A549 (cell line): ENCODE data around the gene VPS13A. TPM values are rescaled to one million over a fixed set of nuclear protein-coding genes. Genes with fewer than 3 reads are reported as not detected.

ENCODE experiments used
- ATAC-seq, 2 experiments: fragments of 200-7000 bp in 1 of 2; fragments of >200 bp in 1 of 2; cut with Nextera tagmentation in 1 of 2; cut with Tn5 transposase in 1 of 2; 3 replicates each; pipeline versions ENCODE4 v1.8.0 to v1.9.1; 2018 to 2020; ENCODE audit warnings: mild to moderate bottlenecking in 1 of 2, moderate library complexity in 1 of 2
- CTCF ChIA-PET: fragments of 300-600 bp; sonication (Branson Sonifier 250); formaldehyde crosslinking; extraction: SDS; loops from one replicate; lab custom pipeline; 2021; ENCODE audit warnings: antibody characterized with exemption, inconsistent platforms; lab: Yijun Ruan, JAX
- POLR2A ChIA-PET: fragments of 350-600 bp; formaldehyde crosslinking; extraction: SDS; loops from one replicate; lab custom pipeline; 2021; ENCODE audit warnings: antibody characterized with exemption, inconsistent platforms; lab: Yijun Ruan, JAX
- DNase-seq, 2 experiments: peaks; one replicate each; pipeline versions ENCODE4 v3.0.0 to v3.0.0-alpha.2; 2011 to 2016; ENCODE audit warnings: low read depth in 1 of 2, low spot score in 1 of 2
- FAIRE-seq: peaks from 2 replicates; lab custom pipeline; 2011; peaks lifted over from hg19 to GRCh38; lab: Jason Lieb, UNC
- H3K27ac ChIP-seq, 2 experiments: fragments of >200 bp; sonication (Bioruptor Twin); formaldehyde crosslinking; 3 replicates each; pipeline ENCODE4 v1.5.1; 2016 to 2017
- H3K4me1 ChIP-seq: fragments of >200 bp; sonication (Bioruptor Twin); formaldehyde crosslinking; 3 replicates; pipeline ENCODE4 v1.6.1; 2016
- H3K4me2 ChIP-seq: fragments of >200 bp; sonication (Bioruptor Twin); formaldehyde crosslinking; 3 replicates; pipeline ENCODE4 v1.6.1; 2016
- H3K4me3 ChIP-seq: fragments of >200 bp; sonication (Bioruptor Twin); formaldehyde crosslinking; 3 replicates; pipeline ENCODE4 v1.5.1; 2016
- H3K9me3 ChIP-seq: fragments of >200 bp; sonication (Bioruptor Twin); formaldehyde crosslinking; 3 replicates; pipeline ENCODE4 v1.6.1; 2016
- CBX2 ChIP-seq: fragments of 200-600 bp; sonication (generic); IDR thresholded peaks from 2 replicates; pipeline ENCODE4 v1.6.1; 2016; ENCODE audit warnings: low read depth, mild to moderate bottlenecking, borderline replicate concordance
- CHD2 ChIP-seq: fragments of 150-350 bp; IDR thresholded peaks from 2 replicates; pipeline ENCODE4 v1.6.1; 2014; ENCODE audit warnings: low read length; ENCODE audit not compliant: partially characterized antibody
- CHD4 ChIP-seq: fragments of 200-600 bp; sonication (generic); IDR thresholded peaks from 2 replicates; pipeline ENCODE4 v1.6.1; 2016; ENCODE audit warnings: antibody characterized with exemption, mild to moderate bottlenecking, borderline replicate concordance
- EHMT2 ChIP-seq: fragments of 200-600 bp; sonication (generic); IDR thresholded peaks from 2 replicates; pipeline ENCODE4 v1.6.1; 2016; ENCODE audit warnings: antibody characterized with exemption, low read depth, mild to moderate bottlenecking, moderate library complexity
- EP300 ChIP-seq, 2 experiments: fragments of >200 bp; sonication (Bioruptor Twin); formaldehyde crosslinking; IDR thresholded peaks; 2 replicates in 1 of 2; 3 replicates in 1 of 2; pipeline ENCODE4 v1.6.1; 2016 to 2017
- ESRRA ChIP-seq: fragments of 150-350 bp; IDR thresholded peaks from 2 replicates; pipeline ENCODE4 v1.6.1; 2014; ENCODE audit warnings: mild to moderate bottlenecking, low read length, borderline replicate concordance
- FOSL2 ChIP-seq, 2 experiments: fragments of 450-650 bp in 1 of 2; fragments of >200 bp in 1 of 2; sonication (Bioruptor Twin) in 1 of 2; formaldehyde crosslinking; IDR thresholded peaks; 2 replicates each; pipeline versions ENCODE4 v1.5.0 to v1.6.1; 2016 to 2020; ENCODE audit warnings: mild to moderate bottlenecking in 1 of 2, moderate library complexity in 1 of 2
- HOXB13 ChIP-seq: fragments of 250-450 bp; sonication (Bioruptor Pico); IDR thresholded peaks from 2 replicates; pipeline ENCODE4 v1.5.0; 2020; ENCODE audit warnings: low read depth, mild to moderate bottlenecking, moderate library complexity
- HOXB5 ChIP-seq: fragments of 250-450 bp; sonication (Bioruptor Pico); IDR thresholded peaks from 2 replicates; pipeline ENCODE4 v1.5.0; 2020; ENCODE audit warnings: mild to moderate bottlenecking, moderate library complexity
- MAZ ChIP-seq: fragments of 150-350 bp; IDR thresholded peaks from 2 replicates; pipeline ENCODE4 v1.6.1; 2014; ENCODE audit warnings: antibody characterized with exemption, low read depth, low read length, borderline replicate concordance
- NPAS2 ChIP-seq: fragments of 250-450 bp; sonication (Bioruptor Pico); IDR thresholded peaks from 2 replicates; pipeline ENCODE4 v1.8.0; 2022; ENCODE audit warnings: mild to moderate bottlenecking, moderate library complexity, borderline replicate concordance
- NR3C1 ChIP-seq: fragments of >200 bp; sonication (Bioruptor Twin); formaldehyde crosslinking; IDR thresholded peaks from 3 replicates; pipeline ENCODE4 v1.6.1; 2017
- PHF8 ChIP-seq: fragments of 200-600 bp; sonication (generic); IDR thresholded peaks from 2 replicates; pipeline ENCODE4 v1.6.1; 2016; ENCODE audit warnings: low read depth, mild to moderate bottlenecking, antibody characterized with exemption, moderate library complexity, borderline replicate concordance
- RCOR1 ChIP-seq: fragments of 150-350 bp; IDR thresholded peaks from 2 replicates; pipeline ENCODE4 v1.6.1; 2014; ENCODE audit warnings: antibody characterized with exemption, low read length, low read depth
- RFX5 ChIP-seq: fragments of 450-650 bp; IDR thresholded peaks from 2 replicates; pipeline ENCODE4 v1.7.1; 2014; ENCODE audit warnings: antibody characterized with exemption, mild to moderate bottlenecking, moderate library complexity
- SREBF2 ChIP-seq: fragments of 450-650 bp; IDR thresholded peaks from 2 replicates; pipeline ENCODE4 v1.6.1; 2014; ENCODE audit warnings: mild to moderate bottlenecking, moderate library complexity
- TFCP2L1 ChIP-seq: fragments of 250-450 bp; sonication (Bioruptor Pico); IDR thresholded peaks from 2 replicates; pipeline ENCODE4 v1.5.0; 2021; ENCODE audit warnings: mild to moderate bottlenecking
- TP53 ChIP-seq: fragments of 250-450 bp; sonication (Bioruptor Pico); IDR thresholded peaks from 2 replicates; pipeline ENCODE4 v1.5.0; 2021; ENCODE audit warnings: mild to moderate bottlenecking, moderate library complexity
- ZNF302 ChIP-seq: fragments of 250-450 bp; sonication (Bioruptor Pico); IDR thresholded peaks from 2 replicates; pipeline ENCODE4 v1.9.0; 2021; ENCODE audit warnings: inconsistent platforms, mild to moderate bottlenecking, moderate library complexity
- ZSCAN20 ChIP-seq: fragments of 250-450 bp; sonication (Bioruptor Pico); IDR thresholded peaks from 2 replicates; pipeline ENCODE4 v1.8.0; 2022; ENCODE audit warnings: mild to moderate bottlenecking, moderate library complexity
- WGBS: methylation state at CpG from one replicate; pipeline ENCODE4 v1.1.6; 2017; ENCODE audit errors: missing lambda C conversion rate; 5-methylcytosine and 5-hydroxymethylcytosine counted together
- polyA plus RNA-seq, 4 experiments: library from polyadenylated mRNA; depleted of rRNA in 3 of 4; stranded (reverse); fragments of >200 nt; fragmentation: RNase III in 1 of 4; extraction: RNeasy Plus Mini Kit Qiagen cat#74134 plus additional on column Dnase treatment in 1 of 4; gene quantifications; 2 replicates in 3 of 4; 3 replicates in 1 of 4; pipeline ENCODE4 v1.2.3, GENCODE V29; 2011 to 2017
- TF ChIP-seq, protein P1 (sequence below): fragments of 150-350 bp; IDR thresholded peaks from 2 replicates; pipeline ENCODE4 v1.6.1; 2014; ENCODE audit warnings: low read depth, mild to moderate bottlenecking, low read length
- TF ChIP-seq, protein P2 (sequence below): fragments of 250-450 bp; sonication (Bioruptor Pico); IDR thresholded peaks from 2 replicates; pipeline ENCODE4 v1.5.0; 2020; ENCODE audit warnings: low read depth, mild to moderate bottlenecking, moderate library complexity
- TF ChIP-seq, protein P3 (sequence below): fragments of 250-450 bp; sonication (Bioruptor Pico); IDR thresholded peaks from 2 replicates; pipeline ENCODE4 v1.5.0; 2021; ENCODE audit warnings: mild to moderate bottlenecking, moderate library complexity, borderline replicate concordance
- TF ChIP-seq, protein P4 (sequence below): fragments of 450-650 bp; IDR thresholded peaks from 2 replicates; pipeline ENCODE4 v1.6.1; 2014; ENCODE audit warnings: antibody characterized with exemption
- TF ChIP-seq, protein P5 (sequence below): IDR thresholded peaks from 2 replicates; pipeline ENCODE4 v1.6.1; 2012
- TF ChIP-seq, protein P6 (sequence below): fragments of 200-600 bp; sonication (generic); IDR thresholded peaks from 2 replicates; pipeline ENCODE4 v1.6.1; 2016; ENCODE audit warnings: antibody characterized with exemption, mild to moderate bottlenecking, moderate library complexity

The VPS13A gene
- polyA plus RNA-seq, 2 of the 4 experiments (the other 2 are of a cell fraction): 12.3 to 66.6 TPM

DNA sequence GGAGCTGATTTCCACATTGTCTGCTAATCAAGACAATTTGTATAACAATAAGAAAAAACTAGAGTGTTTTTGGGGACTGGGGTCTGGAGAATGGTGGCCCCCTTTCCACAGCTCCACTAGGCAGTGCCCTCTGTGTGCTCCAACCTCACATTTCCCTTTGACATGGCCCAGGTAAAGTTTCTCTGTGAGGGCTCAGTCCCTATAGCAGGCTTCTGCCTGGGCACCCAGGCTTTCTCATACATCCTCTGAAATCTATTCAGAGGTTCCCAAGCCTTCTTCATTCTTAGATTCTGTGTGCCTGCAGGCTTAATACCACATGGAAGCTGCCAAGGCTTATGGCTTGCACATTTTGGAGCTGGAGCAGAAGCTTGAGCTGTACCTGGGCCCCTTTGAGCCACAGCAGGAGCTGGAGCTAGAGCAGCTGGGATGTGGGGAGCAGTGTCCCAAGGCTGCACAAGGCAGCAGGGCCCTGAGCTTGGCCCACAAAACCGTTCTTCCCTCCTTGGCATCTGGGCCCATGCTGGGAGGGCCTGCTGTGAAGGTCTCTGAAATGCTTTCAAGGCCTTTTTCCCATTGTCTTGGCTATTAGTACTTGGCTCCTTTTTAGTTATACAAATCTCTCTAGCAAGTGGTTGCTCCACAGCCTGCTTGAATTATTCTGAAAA is 49.1 kb upstream of the VPS13A start (continued):
- TF ChIP-seq CHD4 (no peak), ZNF302 (CRISPR knock-in tag) (no peak), TFCP2L1 (CRISPR knock-in tag) (no peak)

DNA sequence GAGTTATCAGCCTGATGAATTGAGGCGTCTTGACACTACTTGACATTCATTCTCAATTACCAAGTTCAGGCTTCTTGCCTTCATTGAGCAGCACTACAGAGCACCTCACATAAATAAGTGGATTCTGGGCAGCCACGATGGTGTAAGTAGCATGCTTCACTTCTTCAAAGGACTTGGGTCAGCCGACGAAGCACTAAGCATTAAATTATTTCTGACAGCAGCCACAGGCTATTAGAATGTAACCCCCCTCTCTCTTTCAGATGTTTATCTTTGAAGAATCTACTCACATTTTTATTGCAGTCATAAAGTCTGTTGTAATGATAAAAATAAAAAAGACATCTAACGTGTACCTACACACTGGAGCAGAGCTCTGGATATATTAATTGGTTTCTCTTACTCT is 45.9 kb upstream of the VPS13A start:
- no peak for ATAC-seq
- no peak overlapping the region for H3K27ac ChIP-seq
- no peak overlapping the region for H3K4me3 ChIP-seq
- CTCF ChIA-PET: interaction anchor here (1.3 kb wide), 1 partner anchor 20 kb away, joined by 3 read pairs; no protein-coding TSS in a partner anchor
- TF ChIP-seq PHF8: no peak
- no peak for TF ChIP-seq RFX5
- TF ChIP-seq HOXB5 (CRISPR knock-in tag): no peak
- TF ChIP-seq ESRRA: no peak
- no peak for TF ChIP-seq SREBF2
- TF ChIP-seq CHD4: no peak
- TF ChIP-seq, protein P1, sequence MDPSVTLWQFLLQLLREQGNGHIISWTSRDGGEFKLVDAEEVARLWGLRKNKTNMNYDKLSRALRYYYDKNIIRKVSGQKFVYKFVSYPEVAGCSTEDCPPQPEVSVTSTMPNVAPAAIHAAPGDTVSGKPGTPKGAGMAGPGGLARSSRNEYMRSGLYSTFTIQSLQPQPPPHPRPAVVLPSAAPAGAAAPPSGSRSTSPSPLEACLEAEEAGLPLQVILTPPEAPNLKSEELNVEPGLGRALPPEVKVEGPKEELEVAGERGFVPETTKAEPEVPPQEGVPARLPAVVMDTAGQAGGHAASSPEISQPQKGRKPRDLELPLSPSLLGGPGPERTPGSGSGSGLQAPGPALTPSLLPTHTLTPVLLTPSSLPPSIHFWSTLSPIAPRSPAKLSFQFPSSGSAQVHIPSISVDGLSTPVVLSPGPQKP: no peak
- no peak for TF ChIP-seq CHD2
- TF ChIP-seq RCOR1: no peak
- no peak for TF ChIP-seq CBX2
- TF ChIP-seq, protein P2, sequence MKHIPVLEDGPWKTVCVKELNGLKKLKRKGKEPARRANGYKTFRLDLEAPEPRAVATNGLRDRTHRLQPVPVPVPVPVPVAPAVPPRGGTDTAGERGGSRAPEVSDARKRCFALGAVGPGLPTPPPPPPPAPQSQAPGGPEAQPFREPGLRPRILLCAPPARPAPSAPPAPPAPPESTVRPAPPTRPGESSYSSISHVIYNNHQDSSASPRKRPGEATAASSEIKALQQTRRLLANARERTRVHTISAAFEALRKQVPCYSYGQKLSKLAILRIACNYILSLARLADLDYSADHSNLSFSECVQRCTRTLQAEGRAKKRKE: no peak
- no peak for TF ChIP-seq FOSL2 (IDR thresholded peaks at IDR 0.05)
- no peak for TF ChIP-seq FOSL2 (CRISPR knock-in tag; IDR thresholded peaks at IDR 0.05)
- TF ChIP-seq MAZ: no peak
- no peak for TF ChIP-seq EP300 (IDR thresholded peaks at IDR 0.05)
- no peak for TF ChIP-seq NPAS2 (CRISPR knock-in tag)
- TF ChIP-seq NR3C1: no peak
- TF ChIP-seq TP53 (CRISPR knock-in tag): no peak
- TF ChIP-seq, all 56 proteins: peak for 0
- H3K4me2 ChIP-seq: no peak overlapping the region
- FAIRE-seq (no peak), DNase-seq (no peak)
- H3K9me3 ChIP-seq: no peaks in the 10 kb centered on the region
- no peaks in the 10 kb centered on the region for H3K4me1 ChIP-seq
- WGBS: 24% methylated on average over 5 of the region's 5 CpGs
- POLR2A ChIA-PET: no interaction called here

DNA sequence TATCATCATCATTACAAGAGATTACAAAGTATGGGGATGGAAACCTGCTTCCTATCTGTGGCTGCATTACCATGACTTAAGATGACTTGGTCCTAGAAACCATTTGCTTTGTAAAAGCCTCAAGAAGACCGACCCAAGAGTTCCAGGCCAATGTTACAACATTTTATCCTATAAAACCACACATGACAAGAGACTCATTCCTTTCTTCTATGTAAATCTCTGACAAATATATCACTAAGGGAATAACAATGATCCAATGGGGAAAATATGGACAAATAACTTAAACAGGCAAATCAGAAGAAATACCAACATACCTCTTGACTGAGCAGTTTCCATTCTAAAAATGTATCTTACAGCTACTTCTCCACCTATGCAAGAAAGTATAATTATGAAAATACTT is 44.3 kb upstream of the VPS13A start:
- no peak overlapping the region for H3K4me3 ChIP-seq
- no peak overlapping the region for H3K4me2 ChIP-seq
- DNase-seq (no peak), FAIRE-seq (no peak), ATAC-seq (no peak)
- H3K4me1 ChIP-seq: no peaks in the 10 kb centered on the region
- H3K27ac ChIP-seq: no peak overlapping the region
- CTCF ChIA-PET: no interaction called here
- POLR2A ChIA-PET: interaction anchor here (0.5 kb wide), 1 partner anchor 738 kb away, joined by 3 read pairs; no protein-coding TSS in a partner anchor
- 4% methylated on average over 1 of the region's 1 CpG for WGBS
- H3K9me3 ChIP-seq: peaks cover 3% of the 10 kb centered on the region; the same call in 1 of the 3 replicates
- TF ChIP-seq, protein P3, sequence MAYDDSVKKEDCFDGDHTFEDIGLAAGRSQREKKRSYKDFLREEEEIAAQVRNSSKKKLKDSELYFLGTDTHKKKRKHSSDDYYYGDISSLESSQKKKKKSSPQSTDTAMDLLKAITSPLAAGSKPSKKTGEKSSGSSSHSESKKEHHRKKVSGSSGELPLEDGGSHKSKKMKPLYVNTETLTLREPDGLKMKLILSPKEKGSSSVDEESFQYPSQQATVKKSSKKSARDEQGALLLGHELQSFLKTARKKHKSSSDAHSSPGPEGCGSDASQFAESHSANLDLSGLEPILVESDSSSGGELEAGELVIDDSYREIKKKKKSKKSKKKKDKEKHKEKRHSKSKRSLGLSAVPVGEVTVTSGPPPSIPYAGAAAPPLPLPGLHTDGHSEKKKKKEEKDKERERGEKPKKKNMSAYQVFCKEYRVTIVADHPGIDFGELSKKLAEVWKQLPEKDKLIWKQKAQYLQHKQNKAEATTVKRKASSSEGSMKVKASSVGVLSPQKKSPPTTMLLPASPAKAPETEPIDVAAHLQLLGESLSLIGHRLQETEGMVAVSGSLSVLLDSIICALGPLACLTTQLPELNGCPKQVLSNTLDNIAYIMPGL (CRISPR knock-in tag): no peak
- TF ChIP-seq, protein P4, sequence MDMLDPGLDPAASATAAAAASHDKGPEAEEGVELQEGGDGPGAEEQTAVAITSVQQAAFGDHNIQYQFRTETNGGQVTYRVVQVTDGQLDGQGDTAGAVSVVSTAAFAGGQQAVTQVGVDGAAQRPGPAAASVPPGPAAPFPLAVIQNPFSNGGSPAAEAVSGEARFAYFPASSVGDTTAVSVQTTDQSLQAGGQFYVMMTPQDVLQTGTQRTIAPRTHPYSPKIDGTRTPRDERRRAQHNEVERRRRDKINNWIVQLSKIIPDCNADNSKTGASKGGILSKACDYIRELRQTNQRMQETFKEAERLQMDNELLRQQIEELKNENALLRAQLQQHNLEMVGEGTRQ: no peak
- TF ChIP-seq, protein P5, sequence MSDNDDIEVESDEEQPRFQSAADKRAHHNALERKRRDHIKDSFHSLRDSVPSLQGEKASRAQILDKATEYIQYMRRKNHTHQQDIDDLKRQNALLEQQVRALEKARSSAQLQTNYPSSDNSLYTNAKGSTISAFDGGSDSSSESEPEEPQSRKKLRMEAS: no peak
- TF ChIP-seq CHD2 (no peak), CBX2 (no peak), ZSCAN20 (no peak), HOXB13 (no peak), NR3C1 (no peak), EHMT2 (no peak)
- TF ChIP-seq, protein P6, sequence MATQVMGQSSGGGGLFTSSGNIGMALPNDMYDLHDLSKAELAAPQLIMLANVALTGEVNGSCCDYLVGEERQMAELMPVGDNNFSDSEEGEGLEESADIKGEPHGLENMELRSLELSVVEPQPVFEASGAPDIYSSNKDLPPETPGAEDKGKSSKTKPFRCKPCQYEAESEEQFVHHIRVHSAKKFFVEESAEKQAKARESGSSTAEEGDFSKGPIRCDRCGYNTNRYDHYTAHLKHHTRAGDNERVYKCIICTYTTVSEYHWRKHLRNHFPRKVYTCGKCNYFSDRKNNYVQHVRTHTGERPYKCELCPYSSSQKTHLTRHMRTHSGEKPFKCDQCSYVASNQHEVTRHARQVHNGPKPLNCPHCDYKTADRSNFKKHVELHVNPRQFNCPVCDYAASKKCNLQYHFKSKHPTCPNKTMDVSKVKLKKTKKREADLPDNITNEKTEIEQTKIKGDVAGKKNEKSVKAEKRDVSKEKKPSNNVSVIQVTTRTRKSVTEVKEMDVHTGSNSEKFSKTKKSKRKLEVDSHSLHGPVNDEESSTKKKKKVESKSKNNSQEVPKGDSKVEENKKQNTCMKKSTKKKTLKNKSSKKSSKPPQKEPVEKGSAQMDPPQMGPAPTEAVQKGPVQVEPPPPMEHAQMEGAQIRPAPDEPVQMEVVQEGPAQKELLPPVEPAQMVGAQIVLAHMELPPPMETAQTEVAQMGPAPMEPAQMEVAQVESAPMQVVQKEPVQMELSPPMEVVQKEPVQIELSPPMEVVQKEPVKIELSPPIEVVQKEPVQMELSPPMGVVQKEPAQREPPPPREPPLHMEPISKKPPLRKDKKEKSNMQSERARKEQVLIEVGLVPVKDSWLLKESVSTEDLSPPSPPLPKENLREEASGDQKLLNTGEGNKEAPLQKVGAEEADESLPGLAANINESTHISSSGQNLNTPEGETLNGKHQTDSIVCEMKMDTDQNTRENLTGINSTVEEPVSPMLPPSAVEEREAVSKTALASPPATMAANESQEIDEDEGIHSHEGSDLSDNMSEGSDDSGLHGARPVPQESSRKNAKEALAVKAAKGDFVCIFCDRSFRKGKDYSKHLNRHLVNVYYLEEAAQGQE: no peak
